Caco-2 (cell line): ENCODE data around the gene EGFL6. TPM values are rescaled to one million over a fixed set of nuclear protein-coding genes. Genes with fewer than 3 reads are reported as not detected.

Experiments
- BruUV-seq: library from RNA; stranded (reverse); fragments of 400-500 nt; replicated peaks from 2 replicates; lab custom pipeline; 2021; lab: Mats Ljungman, UMichigan
- CTCF ChIA-PET: fragments of 300-600 bp; sonication (Branson Sonifier 250); formaldehyde crosslinking; loops from one replicate; lab custom pipeline; 2022; ENCODE audit warnings: antibody characterized with exemption; lab: Charles Lee
- POLR2A ChIA-PET: fragments of 300-600 bp; sonication (Branson Sonifier 250); formaldehyde crosslinking; loops from one replicate; lab custom pipeline; 2022; ENCODE audit warnings: antibody characterized with exemption; lab: Charles Lee
- DNase-seq, 2 experiments: peaks; one replicate each; pipeline versions ENCODE4 v3.0.0 to v3.0.0-alpha.2; 2020 to 2022
- H3K27me3 ChIP-seq: replicated peaks from 2 replicates; pipeline ENCODE4 v1.6.0; 2011; ENCODE audit warnings: low read length; ENCODE audit not compliant: control insufficient read depth, insufficient read depth
- H3K36me3 ChIP-seq: 2 replicates; pipeline ENCODE4 v1.5.1; 2011; ENCODE audit warnings: low read length; ENCODE audit not compliant: control insufficient read depth, insufficient read depth
- H3K4me1 ChIP-seq: fragments of 250-450 bp; sonication (Bioruptor Pico); 2 replicates; pipeline ENCODE4 v1.5.1; 2020; ENCODE audit warnings: mild to moderate bottlenecking
- H3K4me3 ChIP-seq: 2 replicates; pipeline ENCODE4 v1.5.1; 2011; ENCODE audit warnings: low read depth, mild to moderate bottlenecking, control low read depth, low read length
- H3K9me3 ChIP-seq: fragments of 250-450 bp; sonication (Bioruptor Pico); 2 replicates; pipeline ENCODE4 v1.5.1; 2020; ENCODE audit warnings: mild to moderate bottlenecking, moderate library complexity
- H3K27ac Mint-ChIP-seq: one replicate; pipeline ENCODE4 v1.8.0; 2022; ENCODE audit warnings: mixed read lengths; ENCODE audit not compliant: unreplicated experiment
- H3K27me3 Mint-ChIP-seq: one replicate; pipeline ENCODE4 v1.8.0; 2022; ENCODE audit warnings: mixed read lengths; ENCODE audit not compliant: insufficient read depth, unreplicated experiment
- H3K36me3 Mint-ChIP-seq: one replicate; pipeline ENCODE4 v1.8.0; 2022; ENCODE audit warnings: mild to moderate bottlenecking, mixed read lengths; ENCODE audit not compliant: insufficient read depth, unreplicated experiment
- H3K4me1 Mint-ChIP-seq: one replicate; pipeline ENCODE4 v1.8.0; 2022; ENCODE audit warnings: low read depth, mixed read lengths; ENCODE audit not compliant: unreplicated experiment
- H3K4me3 Mint-ChIP-seq: one replicate; pipeline ENCODE4 v1.8.0; 2022; ENCODE audit warnings: mild to moderate bottlenecking, moderate library complexity, mixed read lengths; ENCODE audit not compliant: unreplicated experiment
- H3K9me3 Mint-ChIP-seq: one replicate; pipeline ENCODE4 v1.8.0; 2022; ENCODE audit warnings: mixed read lengths; ENCODE audit not compliant: unreplicated experiment
- intact Hi-C: fragments of 100-400 bp; cut with micrococcal nuclease; formaldehyde crosslinking; loops from one replicate; pipeline ENCODE4 v1.10.0; 2022; ENCODE audit not compliant: unreplicated experiment
- total RNA-seq: library from RNA; stranded (reverse); gene quantifications from 2 replicates; pipeline ENCODE4 v1.2.3, GENCODE V29; 2022
- TF ChIP-seq, protein P1 (sequence below), 2 experiments: fragments of 200-600 bp in 1 of 2; IDR thresholded peaks; 1 replicate in 1 of 2; 2 replicates in 1 of 2; pipeline versions ENCODE4 v1.5.1 to v1.8.0; 2011 to 2022; ENCODE audit warnings: antibody characterized with exemption in 1 of 2, control low read depth in 1 of 2, inconsistent platforms in 1 of 2, low read depth in 1 of 2, low read length in 1 of 2, mild to moderate bottlenecking in 1 of 2, moderate library complexity in 1 of 2; ENCODE audit not compliant: insufficient read depth in 1 of 2, severe bottlenecking in 1 of 2, unreplicated experiment in 1 of 2

Gene EGFL6
- total RNA-seq, 1 experiment from 2014 or later = 0.16 TPM

- POLR2A ChIA-PET = no interaction called here
- no peak overlapping the region for H3K4me3 Mint-ChIP-seq
- H3K4me3 ChIP-seq = no peak overlapping the region
- H3K27ac Mint-ChIP-seq = no peak overlapping the region
- no peaks in the 10 kb centered on the region for H3K27me3 ChIP-seq
- no peaks in the 10 kb centered on the region for H3K9me3 ChIP-seq
- intact Hi-C loops = loop anchor here (5.0 kb wide), 1 partner anchor 124 kb away; no protein-coding TSS in a partner anchor
- CTCF ChIA-PET = interaction anchor here (1.0 to 1.2 kb wide), 2 partner anchors 34 to 123 kb away, joined by 3 read pairs; no protein-coding TSS in a partner anchor
- TF ChIP-seq, protein P1, sequence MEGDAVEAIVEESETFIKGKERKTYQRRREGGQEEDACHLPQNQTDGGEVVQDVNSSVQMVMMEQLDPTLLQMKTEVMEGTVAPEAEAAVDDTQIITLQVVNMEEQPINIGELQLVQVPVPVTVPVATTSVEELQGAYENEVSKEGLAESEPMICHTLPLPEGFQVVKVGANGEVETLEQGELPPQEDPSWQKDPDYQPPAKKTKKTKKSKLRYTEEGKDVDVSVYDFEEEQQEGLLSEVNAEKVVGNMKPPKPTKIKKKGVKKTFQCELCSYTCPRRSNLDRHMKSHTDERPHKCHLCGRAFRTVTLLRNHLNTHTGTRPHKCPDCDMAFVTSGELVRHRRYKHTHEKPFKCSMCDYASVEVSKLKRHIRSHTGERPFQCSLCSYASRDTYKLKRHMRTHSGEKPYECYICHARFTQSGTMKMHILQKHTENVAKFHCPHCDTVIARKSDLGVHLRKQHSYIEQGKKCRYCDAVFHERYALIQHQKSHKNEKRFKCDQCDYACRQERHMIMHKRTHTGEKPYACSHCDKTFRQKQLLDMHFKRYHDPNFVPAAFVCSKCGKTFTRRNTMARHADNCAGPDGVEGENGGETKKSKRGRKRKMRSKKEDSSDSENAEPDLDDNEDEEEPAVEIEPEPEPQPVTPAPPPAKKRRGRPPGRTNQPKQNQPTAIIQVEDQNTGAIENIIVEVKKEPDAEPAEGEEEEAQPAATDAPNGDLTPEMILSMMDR (IDR thresholded peaks at IDR 0.05; ENCODE audit: insufficient read depth in 1 of 2, low read depth in 1 of 2, low read length in 1 of 2, severe bottlenecking in 1 of 2, unreplicated experiment in 1 of 2) = no peak
- no peaks in the 10 kb centered on the region for H3K9me3 Mint-ChIP-seq
- no TSS peak for BruUV-seq
- no peak for DNase-seq
- H3K27me3 Mint-ChIP-seq = no peaks in the 10 kb centered on the region
- H3K4me1 Mint-ChIP-seq = no peaks in the 10 kb centered on the region
- H3K4me1 ChIP-seq = no peaks in the 10 kb centered on the region
- no peaks in the 10 kb centered on the region for H3K36me3 Mint-ChIP-seq
- H3K36me3 ChIP-seq = no peaks in the 10 kb centered on the region
These were observed 46.6 kb upstream of the EGFL6 start for GRCh38 chrX:13522811-13523210.

GRCh38 chrX:13533726-13534125 lies 35.7 kb upstream of the EGFL6 start:
- DNase-seq = no peak
- Histone ChIP-seq H3K36me3 (no peaks in the 10 kb centered on the region), H3K27me3 (no peaks in the 10 kb centered on the region), H3K4me1 (no peaks in the 10 kb centered on the region), H3K4me3 (no peak overlapping the region), H3K9me3 (no peaks in the 10 kb centered on the region)
- no peak overlapping the region for H3K4me3 Mint-ChIP-seq
- POLR2A ChIA-PET = no interaction called here
- H3K4me1 Mint-ChIP-seq = no peaks in the 10 kb centered on the region
- H3K27ac Mint-ChIP-seq = no peak overlapping the region
- BruUV-seq = no TSS peak
- intact Hi-C loops = no loop called here
- TF ChIP-seq, protein P1 (IDR thresholded peaks at IDR 0.05; ENCODE audit: insufficient read depth in 1 of 2, low read depth in 1 of 2, low read length in 1 of 2, severe bottlenecking in 1 of 2, unreplicated experiment in 1 of 2) = no peak
- no peaks in the 10 kb centered on the region for H3K27me3 Mint-ChIP-seq
- H3K36me3 Mint-ChIP-seq = no peaks in the 10 kb centered on the region
- CTCF ChIA-PET = no interaction called here
- no peaks in the 10 kb centered on the region for H3K9me3 Mint-ChIP-seq

- ChIA-PET CTCF (no interaction called here), POLR2A (no interaction called here)
- BruUV-seq = no TSS peak
- TF ChIP-seq, protein P1 (IDR thresholded peaks at IDR 0.05; ENCODE audit: insufficient read depth in 1 of 2, low read depth in 1 of 2, low read length in 1 of 2, severe bottlenecking in 1 of 2, unreplicated experiment in 1 of 2) = no peak
- DNase-seq = no peak
- no peaks in the 10 kb centered on the region for H3K9me3 ChIP-seq
- Mint-ChIP-seq H3K4me1 (no peaks in the 10 kb centered on the region), H3K9me3 (no peaks in the 10 kb centered on the region), H3K4me3 (no peak overlapping the region), H3K36me3 (no peaks in the 10 kb centered on the region), H3K27me3 (no peaks in the 10 kb centered on the region), H3K27ac (no peak overlapping the region)
- no peaks in the 10 kb centered on the region for H3K4me1 ChIP-seq
- intact Hi-C loops = no loop called here
- H3K27me3 ChIP-seq = no peaks in the 10 kb centered on the region
- H3K4me3 ChIP-seq = no peak overlapping the region
- H3K36me3 ChIP-seq = no peaks in the 10 kb centered on the region
These were observed 33.8 kb upstream of the EGFL6 start for GRCh38 chrX:13535376-13536165.
